ENCODE data around the gene PTGER3. TPM values are rescaled to one million over a fixed set of nuclear protein-coding genes. Genes with fewer than 3 reads are reported as not detected.

The PTGER3 gene
- total RNA-seq, 4 donors from 2014 or later, result 5.8 to 20.7 (median 14.5) TPM

- Histone ChIP-seq H3K27me3 (no peaks in the 10 kb centered on the region), H3K27ac (no peak overlapping the region), H3K9me3 (no peaks in the 10 kb centered on the region), H3K4me1 (no peaks in the 10 kb centered on the region), H3K4me3 (no peak overlapping the region), H3K36me3 (no peaks in the 10 kb centered on the region)
- no peak for ATAC-seq
- no peak for TF ChIP-seq POLR2A (IDR thresholded peaks at IDR 0.05)
- no peak for TF ChIP-seq EP300 (IDR thresholded peaks at IDR 0.05)
- no peak for TF ChIP-seq POLR2AphosphoS5 (IDR thresholded peaks at IDR 0.05)
- TF ChIP-seq CTCF (IDR thresholded peaks at IDR 0.05), result no peak
Observed at GRCh38 chr1:71018791-71019190, 28.8 kb downstream of the PTGER3 start.

- Histone ChIP-seq H3K4me1 (no peaks in the 10 kb centered on the region), H3K27me3 (no peaks in the 10 kb centered on the region), H3K9me3 (no peaks in the 10 kb centered on the region), H3K36me3 (no peaks in the 10 kb centered on the region), H3K27ac (no peak overlapping the region), H3K4me3 (no peak overlapping the region)
- peak; percentile 39 for ATAC-seq
- 54 to 68% methylated on average over 4 to 5 of the region's 5 CpGs for WGBS, 2 donors (ENCODE audit: low coverage in 1 of 2)
- TF ChIP-seq CTCF (IDR thresholded peaks at IDR 0.05) (no peak), POLR2A (IDR thresholded peaks at IDR 0.05) (no peak), EP300 (IDR thresholded peaks at IDR 0.05) (no peak), POLR2AphosphoS5 (IDR thresholded peaks at IDR 0.05) (no peak)
Observed at GRCh38 chr1:71015745-71016144, 31.9 kb downstream of the PTGER3 start.

- no peaks in the 10 kb centered on the region for H3K4me1 ChIP-seq
- H3K36me3 ChIP-seq, result no peaks in the 10 kb centered on the region
- H3K4me3 ChIP-seq, result no peak overlapping the region
- H3K27me3 ChIP-seq, result no peaks in the 10 kb centered on the region
- no peak for ATAC-seq
- WGBS, 2 donors (ENCODE audit: low coverage in 1 of 2), result 67 to 83% methylated on average over 1 of the region's 1 CpG
- H3K9me3 ChIP-seq, result no peaks in the 10 kb centered on the region
- no peak for TF ChIP-seq EP300 (IDR thresholded peaks at IDR 0.05)
- TF ChIP-seq CTCF (IDR thresholded peaks at IDR 0.05), result no peak
- no peak for TF ChIP-seq POLR2A (IDR thresholded peaks at IDR 0.05)
- no peak for TF ChIP-seq POLR2AphosphoS5 (IDR thresholded peaks at IDR 0.05)
- no peak overlapping the region for H3K27ac ChIP-seq
Observed at GRCh38 chr1:71014178-71014579, 33.4 kb downstream of the PTGER3 start.

GRCh38 chr1:71002709-71003475, 44.7 kb downstream of the PTGER3 start:
- TF ChIP-seq CTCF (IDR thresholded peaks at IDR 0.05), result no peak
- TF ChIP-seq POLR2A (IDR thresholded peaks at IDR 0.05), result no peak
- no peak for TF ChIP-seq EP300 (IDR thresholded peaks at IDR 0.05)
- TF ChIP-seq POLR2AphosphoS5 (IDR thresholded peaks at IDR 0.05), result no peak
- ATAC-seq, result no peak

GRCh38 chr1:71001624-71002023, 46.0 kb downstream of the PTGER3 start:
- no peaks in the 10 kb centered on the region for H3K27me3 ChIP-seq
- no peak overlapping the region for H3K4me3 ChIP-seq
- no peaks in the 10 kb centered on the region for H3K4me1 ChIP-seq
- no peaks in the 10 kb centered on the region for H3K36me3 ChIP-seq
- peak; percentile 78 for ATAC-seq
- TF ChIP-seq EP300 (IDR thresholded peaks at IDR 0.05) (no peak), CTCF (IDR thresholded peaks at IDR 0.05) (no peak), POLR2AphosphoS5 (IDR thresholded peaks at IDR 0.05) (no peak), POLR2A (IDR thresholded peaks at IDR 0.05) (no peak)
- 31 to 61% methylated on average over 2 of the region's 2 CpGs for WGBS, 2 donors (ENCODE audit: low coverage in 1 of 2)
- no peaks in the 10 kb centered on the region for H3K9me3 ChIP-seq
- H3K27ac ChIP-seq, result no peak overlapping the region

More at GRCh38 chr1:71002709-71003475, 44.7 kb downstream of the PTGER3 start:
- Histone ChIP-seq H3K36me3 (no peaks in the 10 kb centered on the region), H3K27ac (no peak overlapping the region), H3K9me3 (no peaks in the 10 kb centered on the region), H3K27me3 (no peaks in the 10 kb centered on the region), H3K4me3 (no peak overlapping the region), H3K4me1 (no peaks in the 10 kb centered on the region)
- WGBS, 2 donors (ENCODE audit: low coverage in 1 of 2), result 74 to 86% methylated on average over 3 of the region's 3 CpGs

Measured in gastroesophageal sphincter (tissue), 4 donors.